ENCODE measurements around the gene TBC1D4. TPM values are rescaled to one million over a fixed set of nuclear protein-coding genes. Genes with fewer than 3 reads are reported as not detected.
A peak's percentile ranks its signal among the peaks of the same experiment; 100 is the strongest.

The TBC1D4 gene
- total and polyA plus RNA-seq, 10 of the 15 experiments (the other 5 are each of a cell fraction or from before 2014, with no cell fraction given): 11.0 to 38.6 (median 25.5) TPM

DNA sequence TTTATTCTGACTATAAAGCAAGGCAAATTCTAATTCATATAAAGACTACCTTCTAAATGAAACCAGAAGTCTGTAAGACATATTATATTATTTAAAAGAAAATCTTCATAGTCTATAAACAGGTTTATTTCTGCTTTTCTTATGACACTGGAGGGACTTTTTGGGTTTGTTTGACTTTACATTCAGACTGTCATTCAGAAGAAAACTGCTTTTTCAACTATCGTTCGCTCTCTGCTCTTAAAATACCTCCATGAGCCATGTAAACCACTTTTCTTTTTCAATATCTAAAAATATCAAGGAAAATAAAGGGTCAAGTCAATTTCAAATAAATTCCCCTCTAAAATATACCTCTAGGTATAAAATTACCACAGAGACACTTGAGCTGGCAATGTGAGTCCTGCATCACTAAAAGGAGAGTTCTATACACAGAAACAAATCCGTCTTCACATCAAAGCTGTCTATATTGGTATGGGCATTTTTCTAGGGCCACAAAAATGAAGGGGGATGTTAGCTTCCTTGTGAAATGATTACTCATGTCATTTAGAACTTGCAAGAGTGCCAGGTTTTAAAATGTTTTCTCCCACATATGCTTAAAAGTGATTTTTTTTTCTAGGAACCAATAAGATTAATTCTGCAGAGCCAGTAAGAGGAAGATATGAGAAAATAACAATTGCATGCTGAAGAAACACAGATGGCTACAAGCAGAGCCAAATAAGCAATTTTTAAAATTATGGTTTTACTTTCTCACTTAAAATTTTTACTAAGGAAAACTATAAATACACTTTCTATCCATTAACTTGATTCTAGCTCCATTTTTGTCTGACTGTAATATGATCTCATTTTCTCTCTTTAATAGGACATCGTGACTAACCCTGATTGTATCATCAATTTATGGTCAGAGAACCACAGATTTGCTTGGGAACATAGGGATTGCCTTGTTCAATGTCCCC, 181.8 kb downstream of the TBC1D4 start (continued):
- no peak for TF ChIP-seq ZNF384 (IDR thresholded peaks at IDR 0.05; ENCODE audit: borderline replicate concordance, low read depth, low read length)
- no peak for TF ChIP-seq MTA3 (IDR thresholded peaks at IDR 0.05; ENCODE audit: borderline replicate concordance, low read length)
- TF ChIP-seq ESRRA (IDR thresholded peaks at IDR 0.05; ENCODE audit: low read length): no peak
- TF ChIP-seq NFIC (IDR thresholded peaks at IDR 0.05; ENCODE audit: low read depth, low read length): peak; percentile 93
- TF ChIP-seq IRF4 (IDR thresholded peaks at IDR 0.05; ENCODE audit: low read depth, low read length): no peak
- TF ChIP-seq, protein P1, sequence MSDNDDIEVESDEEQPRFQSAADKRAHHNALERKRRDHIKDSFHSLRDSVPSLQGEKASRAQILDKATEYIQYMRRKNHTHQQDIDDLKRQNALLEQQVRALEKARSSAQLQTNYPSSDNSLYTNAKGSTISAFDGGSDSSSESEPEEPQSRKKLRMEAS (IDR thresholded peaks at IDR 0.05; ENCODE audit: low read depth, low read length): no peak
- no peak for TF ChIP-seq TAF1 (IDR thresholded peaks at IDR 0.05; ENCODE audit: borderline replicate concordance, low read depth, low read length)
- TF ChIP-seq, protein P2, sequence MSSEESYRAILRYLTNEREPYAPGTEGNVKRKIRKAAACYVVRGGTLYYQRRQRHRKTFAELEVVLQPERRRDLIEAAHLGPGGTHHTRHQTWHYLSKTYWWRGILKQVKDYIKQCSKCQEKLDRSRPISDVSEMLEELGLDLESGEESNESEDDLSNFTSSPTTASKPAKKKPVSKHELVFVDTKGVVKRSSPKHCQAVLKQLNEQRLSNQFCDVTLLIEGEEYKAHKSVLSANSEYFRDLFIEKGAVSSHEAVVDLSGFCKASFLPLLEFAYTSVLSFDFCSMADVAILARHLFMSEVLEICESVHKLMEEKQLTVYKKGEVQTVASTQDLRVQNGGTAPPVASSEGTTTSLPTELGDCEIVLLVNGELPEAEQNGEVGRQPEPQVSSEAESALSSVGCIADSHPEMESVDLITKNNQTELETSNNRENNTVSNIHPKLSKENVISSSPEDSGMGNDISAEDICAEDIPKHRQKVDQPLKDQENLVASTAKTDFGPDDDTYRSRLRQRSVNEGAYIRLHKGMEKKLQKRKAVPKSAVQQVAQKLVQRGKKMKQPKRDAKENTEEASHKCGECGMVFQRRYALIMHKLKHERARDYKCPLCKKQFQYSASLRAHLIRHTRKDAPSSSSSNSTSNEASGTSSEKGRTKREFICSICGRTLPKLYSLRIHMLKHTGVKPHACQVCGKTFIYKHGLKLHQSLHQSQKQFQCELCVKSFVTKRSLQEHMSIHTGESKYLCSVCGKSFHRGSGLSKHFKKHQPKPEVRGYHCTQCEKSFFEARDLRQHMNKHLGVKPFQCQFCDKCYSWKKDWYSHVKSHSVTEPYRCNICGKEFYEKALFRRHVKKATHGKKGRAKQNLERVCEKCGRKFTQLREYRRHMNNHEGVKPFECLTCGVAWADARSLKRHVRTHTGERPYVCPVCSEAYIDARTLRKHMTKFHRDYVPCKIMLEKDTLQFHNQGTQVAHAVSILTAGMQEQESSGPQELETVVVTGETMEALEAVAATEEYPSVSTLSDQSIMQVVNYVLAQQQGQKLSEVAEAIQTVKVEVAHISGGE (CRISPR knock-in tag; IDR thresholded peaks at IDR 0.05): no peak

Measured in GM12878 (cell line).